GM12878 (cell line): ENCODE measurements around the gene KCNQ1. TPM values are rescaled to one million over a fixed set of nuclear protein-coding genes. Genes with fewer than 3 reads are reported as not detected.

Source experiments
- ATAC-seq: fragments of 200-7000 bp; cut with Tn5 transposase; 3 replicates; pipeline ENCODE4 v1.9.1; 2020; ENCODE audit warnings: mild to moderate bottlenecking, moderate library complexity
- BruUV-seq: library from RNA; stranded (reverse); fragments of 400-500 nt; replicated peaks from 2 replicates; lab custom pipeline; 2021; lab: Mats Ljungman, UMichigan
- CTCF ChIA-PET: fragments of 300-600 bp; sonication (Branson Sonifier 250); formaldehyde crosslinking; extraction: SDS; loops from one replicate; lab custom pipeline; 2021; ENCODE audit warnings: inconsistent platforms; lab: Yijun Ruan, JAX
- POLR2A ChIA-PET: fragments of 350-600 bp; formaldehyde crosslinking; extraction: SDS; loops from one replicate; lab custom pipeline; 2021; ENCODE audit warnings: inconsistent platforms; lab: Charles Lee
- RAD21 ChIA-PET: fragments of 300-600 bp; sonication (Branson Sonifier 250); formaldehyde crosslinking; loops from one replicate; lab custom pipeline; 2023; ENCODE audit warnings: antibody characterized with exemption; ENCODE audit not compliant: unreplicated experiment; lab: Charles Lee
- SMC1A ChIA-PET: fragments of 300-600 bp; sonication (Branson Sonifier 250); formaldehyde crosslinking; loops from one replicate; lab custom pipeline; 2023; ENCODE audit not compliant: unreplicated experiment, uncharacterized antibody; lab: Charles Lee
- DNase-seq: peaks from one replicate; pipeline ENCODE4 v3.0.0-alpha.2; 2011; ENCODE audit warnings: low read depth, low spot score
- FAIRE-seq: peaks from 3 replicates; lab custom pipeline; 2011; peaks lifted over from hg19 to GRCh38; lab: Jason Lieb, UNC
- H2AFZ ChIP-seq: 2 replicates; pipeline ENCODE4 v1.6.0; 2011; ENCODE audit warnings: low read depth, low read length, control low read depth; ENCODE audit not compliant: control insufficient read depth
- H3K27ac ChIP-seq: 2 replicates; pipeline ENCODE4 v1.5.1; 2011; ENCODE audit warnings: control low read depth; ENCODE audit not compliant: control insufficient read depth, insufficient read depth
- H3K27me3 ChIP-seq, 2 experiments: replicated peaks in 1 of 2; 2 replicates each; pipeline versions ENCODE4 v1.6.0 to v1.6.1; 2011; ENCODE audit warnings: low read length in 1 of 2; ENCODE audit not compliant: control insufficient read depth in 2 of 2, insufficient read depth in 2 of 2
- H3K36me3 ChIP-seq, 2 experiments: 2 replicates each; pipeline ENCODE4 v1.5.1; 2011; ENCODE audit warnings: low read length in 1 of 2; ENCODE audit not compliant: control insufficient read depth in 2 of 2, insufficient read depth in 2 of 2
- H3K4me1 ChIP-seq: 2 replicates; pipeline ENCODE4 v1.6.1; 2011; ENCODE audit warnings: mild to moderate bottlenecking, low read length, moderate library complexity, mixed read lengths; ENCODE audit not compliant: control insufficient read depth, insufficient read depth
- H3K4me2 ChIP-seq: 2 replicates; pipeline ENCODE4 v1.6.0; 2011; ENCODE audit warnings: control low read depth; ENCODE audit not compliant: control insufficient read depth, insufficient read depth
- H3K4me3 ChIP-seq: fragments of 200-600 bp; sonication (generic); 2 replicates; pipeline ENCODE4 v1.5.1; 2016
- H3K79me2 ChIP-seq: 2 replicates; pipeline ENCODE4 v1.6.0; 2011; ENCODE audit warnings: low read length; ENCODE audit not compliant: control insufficient read depth, insufficient read depth
- H3K9ac ChIP-seq: 2 replicates; pipeline ENCODE4 v1.8.0; 2011; ENCODE audit warnings: low read length, control low read depth, mixed read lengths; ENCODE audit not compliant: control insufficient read depth, insufficient read depth
- H3K9me3 ChIP-seq: replicated peaks from 3 replicates; pipeline ENCODE4 v1.5.1; 2011; ENCODE audit warnings: mild to moderate bottlenecking, low read length; ENCODE audit not compliant: control insufficient read depth, insufficient read depth
- H4K20me1 ChIP-seq: 2 replicates; pipeline ENCODE4 v1.6.0; 2011; ENCODE audit not compliant: control insufficient read depth, insufficient read depth
- CHD4 ChIP-seq: fragments of 200-600 bp; sonication (generic); IDR thresholded peaks from 2 replicates; pipeline ENCODE4 v1.6.1; 2016; ENCODE audit warnings: mild to moderate bottlenecking
- EGR1 ChIP-seq, 2 experiments: IDR thresholded peaks; 1 replicate in 1 of 2; 2 replicates in 1 of 2; pipeline ENCODE4 v1.6.1; 2011 to 2012; ENCODE audit warnings: low read depth in 2 of 2, low read length in 2 of 2, borderline replicate concordance in 1 of 2, mild to moderate bottlenecking in 1 of 2, moderate library complexity in 1 of 2
- GATAD2B ChIP-seq: fragments of 450-650 bp; conservative IDR thresholded peaks from 2 replicates; pipeline ENCODE4 v1.6.1; 2017; ENCODE audit warnings: low read depth, mild to moderate bottlenecking, moderate library complexity
- HCFC1 ChIP-seq: fragments of 150-350 bp; IDR thresholded peaks from 2 replicates; pipeline ENCODE4 v1.6.1; 2014; ENCODE audit warnings: low read length
- KAT2A ChIP-seq: conservative IDR thresholded peaks from 2 replicates; pipeline ENCODE4 v1.6.1; 2011; ENCODE audit warnings: low read depth, low read length; ENCODE audit not compliant: control insufficient read depth
- KLF5 ChIP-seq: fragments of 450-650 bp; IDR thresholded peaks from 2 replicates; pipeline ENCODE4 v1.6.1; 2014; ENCODE audit warnings: mild to moderate bottlenecking; ENCODE audit not compliant: partially characterized antibody
- NFXL1 ChIP-seq: fragments of 450-650 bp; IDR thresholded peaks from 2 replicates; pipeline ENCODE4 v1.6.1; 2017; ENCODE audit warnings: antibody characterized with exemption, mild to moderate bottlenecking, borderline replicate concordance
- NR2C2 ChIP-seq: IDR thresholded peaks from 2 replicates; pipeline ENCODE4 v1.6.1; 2011; ENCODE audit warnings: borderline replicate concordance, low read depth; ENCODE audit not compliant: control insufficient read depth, insufficient read length
- SMAD1 ChIP-seq: fragments of 450-650 bp; IDR thresholded peaks from 2 replicates; pipeline ENCODE4 v1.6.1; 2018; ENCODE audit warnings: mild to moderate bottlenecking, low read depth; ENCODE audit not compliant: partially characterized antibody
- ZSCAN29 ChIP-seq: fragments of 450-650 bp; IDR thresholded peaks from 2 replicates; pipeline ENCODE4 v1.6.1; 2017; ENCODE audit warnings: mild to moderate bottlenecking, moderate library complexity
- WGBS: methylation state at CpG from one replicate; pipeline ENCODE4 v1.1.6; 2016; ENCODE audit warnings: low lambda C conversion rate; ENCODE audit not compliant: insufficient replicate concordance, insufficient coverage; ENCODE audit errors: missing lambda C conversion rate; 5-methylcytosine and 5-hydroxymethylcytosine counted together
- in situ Hi-C: fragments of 300-500 bp; cut with MboI; formaldehyde crosslinking; loops from 9 replicates; pipeline ENCODE4 v1.14.3; 2018; ENCODE audit warnings: mixed read lengths
- intact Hi-C: fragments of 100-400 bp; cut with micrococcal nuclease; formaldehyde crosslinking; loops from one replicate; pipeline ENCODE4 v1.14.2; 2022; ENCODE audit not compliant: unreplicated experiment
- polyA plus RNA-seq, 11 experiments: library from polyadenylated mRNA; depleted of rRNA in 4 of 11; unstranded in 6 of 11; stranded (reverse) in 5 of 11; fragments of >200 nt; fragmentation: Nextera tagmentation in 4 of 11; fragmentation: Illumina TruSeq in 1 of 11; extraction: Ambion mirVana in 4 of 11; extraction: Trizol in 1 of 11; gene quantifications; 1 replicate in 1 of 11; 2 replicates in 10 of 11; pipeline versions ENCODE4 v1.2.1 to v1.2.3, GENCODE V29; 2011 to 2016; ENCODE audit warnings: inconsistent platforms in 2 of 11, missing spikeins in 2 of 11, low read depth in 1 of 11
- total RNA-seq, 4 experiments: library from RNA; depleted of rRNA in 3 of 4; stranded (reverse); fragments of >200 nt in 3 of 4; fragmentation: Illumina TruSeq in 1 of 4; extraction: Trizol in 1 of 4; gene quantifications; 2 replicates each; pipeline versions ENCODE4 v1.2.1 to v1.2.3, GENCODE V29; 2013 to 2021
- TF ChIP-seq, protein P1 (sequence below): fragments of 450-650 bp; IDR thresholded peaks from 2 replicates; pipeline ENCODE4 v1.6.1; 2016; ENCODE audit warnings: mild to moderate bottlenecking, moderate library complexity, borderline replicate concordance
- TF ChIP-seq, protein P2 (sequence below): IDR thresholded peaks from 2 replicates; pipeline ENCODE4 v1.6.1; 2011; ENCODE audit warnings: borderline replicate concordance, low read depth, mild to moderate bottlenecking, moderate library complexity, low read length; ENCODE audit not compliant: insufficient read depth, poor library complexity, severe bottlenecking
- TF ChIP-seq, protein P3 (sequence below): IDR thresholded peaks from 2 replicates; pipeline ENCODE4 v1.6.1; 2011; ENCODE audit warnings: mild to moderate bottlenecking, low read depth, low read length, moderate library complexity; ENCODE audit not compliant: insufficient replicate concordance

The KCNQ1 gene
- total and polyA plus RNA-seq, 10 of the 15 experiments (the other 5 are each of a cell fraction or from before 2014, with no cell fraction given), result 0.03 to 0.15 (median 0.12) TPM; not detected in 7

DNA sequence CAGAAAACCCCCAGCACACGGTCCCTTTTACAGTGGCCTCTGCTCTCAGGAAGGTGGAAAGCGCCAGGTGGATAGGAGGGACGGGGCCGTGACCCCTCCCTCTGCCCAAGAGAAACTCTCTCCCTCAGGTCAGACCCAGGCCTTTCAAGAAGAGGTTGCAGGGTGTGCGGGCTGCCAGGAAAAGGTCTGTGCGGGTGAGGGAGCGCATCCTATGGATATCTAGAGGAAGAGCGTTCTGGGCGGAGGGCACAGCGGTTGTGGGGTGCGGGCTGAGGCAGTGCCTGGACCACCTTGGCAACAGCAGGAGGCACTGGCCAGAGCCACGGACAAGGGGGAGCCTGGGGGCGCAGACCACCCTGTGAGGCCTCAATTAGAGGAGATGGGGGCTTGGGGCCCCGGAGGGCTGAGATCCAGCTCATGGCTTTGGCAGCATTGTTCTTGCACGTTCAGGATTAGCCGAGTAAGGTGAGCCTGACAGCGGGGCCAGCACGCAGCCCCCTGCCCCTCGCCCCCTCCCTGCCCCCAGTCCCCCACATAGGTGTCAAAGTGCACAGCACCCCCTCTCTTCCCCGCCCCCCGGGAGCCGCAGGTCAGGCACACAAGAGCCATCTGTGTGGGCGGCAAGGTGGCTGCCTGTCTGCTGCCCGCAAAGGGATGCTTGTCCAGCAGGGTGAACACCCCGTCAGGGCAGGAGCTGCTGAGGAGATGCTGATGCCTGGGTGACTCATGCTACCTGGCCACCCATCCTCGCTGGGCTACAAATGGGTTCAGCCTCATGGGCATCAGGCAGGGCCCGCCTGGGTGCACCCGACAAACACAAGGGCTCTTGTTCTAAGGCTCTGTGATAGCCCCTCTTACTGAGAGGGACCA is 347.8 kb downstream of the KCNQ1 start (continued):
- TF ChIP-seq, protein P1, sequence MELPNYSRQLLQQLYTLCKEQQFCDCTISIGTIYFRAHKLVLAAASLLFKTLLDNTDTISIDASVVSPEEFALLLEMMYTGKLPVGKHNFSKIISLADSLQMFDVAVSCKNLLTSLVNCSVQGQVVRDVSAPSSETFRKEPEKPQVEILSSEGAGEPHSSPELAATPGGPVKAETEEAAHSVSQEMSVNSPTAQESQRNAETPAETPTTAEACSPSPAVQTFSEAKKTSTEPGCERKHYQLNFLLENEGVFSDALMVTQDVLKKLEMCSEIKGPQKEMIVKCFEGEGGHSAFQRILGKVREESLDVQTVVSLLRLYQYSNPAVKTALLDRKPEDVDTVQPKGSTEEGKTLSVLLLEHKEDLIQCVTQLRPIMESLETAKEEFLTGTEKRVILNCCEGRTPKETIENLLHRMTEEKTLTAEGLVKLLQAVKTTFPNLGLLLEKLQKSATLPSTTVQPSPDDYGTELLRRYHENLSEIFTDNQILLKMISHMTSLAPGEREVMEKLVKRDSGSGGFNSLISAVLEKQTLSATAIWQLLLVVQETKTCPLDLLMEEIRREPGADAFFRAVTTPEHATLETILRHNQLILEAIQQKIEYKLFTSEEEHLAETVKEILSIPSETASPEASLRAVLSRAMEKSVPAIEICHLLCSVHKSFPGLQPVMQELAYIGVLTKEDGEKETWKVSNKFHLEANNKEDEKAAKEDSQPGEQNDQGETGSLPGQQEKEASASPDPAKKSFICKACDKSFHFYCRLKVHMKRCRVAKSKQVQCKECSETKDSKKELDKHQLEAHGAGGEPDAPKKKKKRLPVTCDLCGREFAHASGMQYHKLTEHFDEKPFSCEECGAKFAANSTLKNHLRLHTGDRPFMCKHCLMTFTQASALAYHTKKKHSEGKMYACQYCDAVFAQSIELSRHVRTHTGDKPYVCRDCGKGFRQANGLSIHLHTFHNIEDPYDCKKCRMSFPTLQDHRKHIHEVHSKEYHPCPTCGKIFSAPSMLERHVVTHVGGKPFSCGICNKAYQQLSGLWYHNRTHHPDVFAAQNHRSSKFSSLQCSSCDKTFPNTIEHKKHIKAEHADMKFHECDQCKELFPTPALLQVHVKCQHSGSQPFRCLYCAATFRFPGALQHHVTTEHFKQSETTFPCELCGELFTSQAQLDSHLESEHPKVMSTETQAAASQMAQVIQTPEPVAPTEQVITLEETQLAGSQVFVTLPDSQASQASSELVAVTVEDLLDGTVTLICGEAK, result no peak
- TF ChIP-seq ZSCAN29, result no peak
- TF ChIP-seq SMAD1, result no peak

DNA sequence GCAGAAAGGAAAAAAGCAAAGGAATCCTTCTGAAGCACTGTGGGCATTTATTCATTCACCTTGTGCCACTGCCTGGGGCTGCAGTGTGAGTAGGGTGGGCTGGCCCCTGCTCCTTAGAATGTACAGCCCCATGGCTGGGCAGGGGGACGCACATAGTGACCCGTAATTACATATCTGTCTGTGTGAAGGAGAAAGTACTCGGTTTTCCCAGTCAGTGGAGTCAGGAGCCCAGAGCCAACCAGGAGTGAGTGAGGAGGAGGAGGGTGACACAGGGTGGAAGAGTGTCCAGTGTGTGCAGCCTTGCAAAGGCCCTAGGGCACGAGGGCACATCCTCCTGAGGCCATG is 348.9 kb downstream of the KCNQ1 start:
- ChIA-PET CTCF (no interaction called here), SMC1A (no interaction called here), RAD21 (no interaction called here), POLR2A (no interaction called here)
- H3K4me3 ChIP-seq, result no peak overlapping the region
- BruUV-seq, result no TSS peak
- ATAC-seq (no peak), FAIRE-seq (no peak), DNase-seq (no peak)
- no peak overlapping the region for H3K4me2 ChIP-seq
- no peaks in the 10 kb centered on the region for H3K36me3 ChIP-seq
- no peaks in the 10 kb centered on the region for H3K79me2 ChIP-seq
- H4K20me1 ChIP-seq, result no peaks in the 10 kb centered on the region
- 2% methylated on average over 4 of the region's 4 CpGs for whole genome bisulfite sequencing
- no peak for TF ChIP-seq NR2C2
- TF ChIP-seq HCFC1, result no peak
- no peak for TF ChIP-seq NFXL1
- TF ChIP-seq, protein P2, sequence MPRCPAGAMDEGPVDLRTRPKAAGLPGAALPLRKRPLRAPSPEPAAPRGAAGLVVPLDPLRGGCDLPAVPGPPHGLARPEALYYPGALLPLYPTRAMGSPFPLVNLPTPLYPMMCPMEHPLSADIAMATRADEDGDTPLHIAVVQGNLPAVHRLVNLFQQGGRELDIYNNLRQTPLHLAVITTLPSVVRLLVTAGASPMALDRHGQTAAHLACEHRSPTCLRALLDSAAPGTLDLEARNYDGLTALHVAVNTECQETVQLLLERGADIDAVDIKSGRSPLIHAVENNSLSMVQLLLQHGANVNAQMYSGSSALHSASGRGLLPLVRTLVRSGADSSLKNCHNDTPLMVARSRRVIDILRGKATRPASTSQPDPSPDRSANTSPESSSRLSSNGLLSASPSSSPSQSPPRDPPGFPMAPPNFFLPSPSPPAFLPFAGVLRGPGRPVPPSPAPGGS, result no peak
- no peak for TF ChIP-seq KLF5
- TF ChIP-seq, protein P3, sequence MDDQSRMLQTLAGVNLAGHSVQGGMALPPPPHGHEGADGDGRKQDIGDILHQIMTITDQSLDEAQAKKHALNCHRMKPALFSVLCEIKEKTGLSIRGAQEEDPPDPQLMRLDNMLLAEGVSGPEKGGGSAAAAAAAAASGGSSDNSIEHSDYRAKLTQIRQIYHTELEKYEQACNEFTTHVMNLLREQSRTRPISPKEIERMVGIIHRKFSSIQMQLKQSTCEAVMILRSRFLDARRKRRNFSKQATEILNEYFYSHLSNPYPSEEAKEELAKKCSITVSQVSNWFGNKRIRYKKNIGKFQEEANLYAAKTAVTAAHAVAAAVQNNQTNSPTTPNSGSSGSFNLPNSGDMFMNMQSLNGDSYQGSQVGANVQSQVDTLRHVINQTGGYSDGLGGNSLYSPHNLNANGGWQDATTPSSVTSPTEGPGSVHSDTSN, result no peak
- no peak for TF ChIP-seq CHD4
- no peak for TF ChIP-seq GATAD2B
- no peak for TF ChIP-seq KAT2A
- TF ChIP-seq EGR1 (IDR thresholded peaks at IDR 0.05; ENCODE audit: borderline replicate concordance in 1 of 2, low read depth in 2 of 2, low read length in 2 of 2), result no peak
- no peak overlapping the region for H3K9ac ChIP-seq
- H2AFZ ChIP-seq, result no peak overlapping the region
- H3K4me1 ChIP-seq, result no peaks in the 10 kb centered on the region
- in situ Hi-C loops (no loop called here), intact Hi-C loops (no loop called here)
- no peaks in the 10 kb centered on the region for H3K27me3 ChIP-seq
- no peak overlapping the region for H3K27ac ChIP-seq
- no peaks in the 10 kb centered on the region for H3K9me3 ChIP-seq
